GM18873 (cell line): Measurements from ENCODE around the gene DDIT4.
"Not testable (repeated sequence)": the region's sequence is repeated elsewhere in the genome, so short reads cannot be mapped to it uniquely, and the experiment has no call there.

Experiments
- ATAC-seq: cut with Tn5 transposase; IDR thresholded peaks from one replicate; pipeline ENCODE4 v1.9.1; 2021; ENCODE audit warnings: mild to moderate bottlenecking, moderate library complexity, moderate number of reproducible peaks; ENCODE audit not compliant: unreplicated experiment, low FRiP score

DDIT4 gene

GRCh38 chr10:72248468-72249151 lies 25.1 kb upstream of the DDIT4 start:
- peak; percentile 92 for ATAC-seq

GRCh38 chr10:72249176-72249862 lies 24.4 kb upstream of the DDIT4 start:
- not testable (repeated sequence) for ATAC-seq

GRCh38 chr10:72250666-72251065 lies 23.1 kb upstream of the DDIT4 start:
- ATAC-seq = no peak

- ATAC-seq = no peak
These were observed 22.1 kb upstream of the DDIT4 start for GRCh38 chr10:72251635-72252034.

GRCh38 chr10:72252972-72253371 lies 20.8 kb upstream of the DDIT4 start:
- no peak for ATAC-seq

GRCh38 chr10:72253578-72253977 lies 20.1 kb upstream of the DDIT4 start:
- ATAC-seq = no peak

- no peak for ATAC-seq
These were observed 18.7 kb upstream of the DDIT4 start for GRCh38 chr10:72254813-72255568.

- ATAC-seq = no peak
These were observed 17.6 kb upstream of the DDIT4 start for GRCh38 chr10:72255977-72256729.

- ATAC-seq = no peak
These were observed 16.5 kb upstream of the DDIT4 start for GRCh38 chr10:72257051-72257892.

GRCh38 chr10:72258617-72259016 lies 15.1 kb upstream of the DDIT4 start:
- no peak for ATAC-seq

GRCh38 chr10:72259491-72260238 lies 14.1 kb upstream of the DDIT4 start:
- ATAC-seq = no peak

- peak; percentile 48 for ATAC-seq
These were observed 13.3 kb upstream of the DDIT4 start for GRCh38 chr10:72260239-72260975.

GRCh38 chr10:72260976-72261783 lies 12.5 kb upstream of the DDIT4 start:
- peak; percentile 52 for ATAC-seq

GRCh38 chr10:72261784-72262404 lies 11.8 kb upstream of the DDIT4 start:
- ATAC-seq = no peak

- ATAC-seq = no peak
These were observed 10.0 kb upstream of the DDIT4 start for GRCh38 chr10:72263613-72264241.

GRCh38 chr10:72264536-72264935 lies 9.2 kb upstream of the DDIT4 start:
- no peak for ATAC-seq

- no peak for ATAC-seq
These were observed 8.2 kb upstream of the DDIT4 start for GRCh38 chr10:72265508-72265907.
